Transverse colon (tissue), 4 donors: ENCODE results near the gene CYYR1. TPM values are rescaled to one million over a fixed set of nuclear protein-coding genes. Genes with fewer than 3 reads are reported as not detected.

Experiments
- DNase-seq: peaks from one replicate; pipeline ENCODE4 v3.0.0-alpha.2; 2019
- H3K27ac ChIP-seq, 4 donors: fragments of 200-600 bp; sonication (generic); 2 replicates each; pipeline ENCODE4 v1.5.1; 2016 to 2018; ENCODE audit warnings: inconsistent platforms in 4 of 4
- H3K27me3 ChIP-seq: fragments of 200-600 bp; sonication (generic); 2 replicates; pipeline ENCODE4 v1.5.1; 2017; ENCODE audit warnings: inconsistent platforms
- H3K36me3 ChIP-seq, 4 donors: fragments of 200-600 bp; sonication (generic); 2 replicates each; pipeline ENCODE4 v1.5.1; 2017 to 2019; ENCODE audit warnings: inconsistent platforms in 4 of 4
- H3K4me1 ChIP-seq, 4 donors: fragments of 200-600 bp; sonication (generic); 2 replicates each; pipeline ENCODE4 v1.5.1; 2017 to 2020; ENCODE audit warnings: inconsistent platforms in 4 of 4
- H3K4me3 ChIP-seq, 4 donors: fragments of 200-600 bp; sonication (generic); 1 replicate in 1 of 4; 2 replicates in 3 of 4; pipeline versions ENCODE4 v1.5.1 to v1.6.1; 2017 to 2019; ENCODE audit warnings: inconsistent platforms in 4 of 4
- H3K9me3 ChIP-seq, 2 donors: fragments of 200-600 bp; sonication (generic); 2 replicates each; pipeline ENCODE4 v1.5.1; 2017 to 2019; ENCODE audit warnings: inconsistent platforms in 2 of 2
- CTCF ChIP-seq, 5 experiments: fragments of 200-600 bp in 3 of 5; fragments of 450-650 bp in 2 of 5; sonication (generic) in 3 of 5; IDR thresholded peaks; 1 replicate in 2 of 5; 2 replicates in 3 of 5; pipeline ENCODE4 v1.5.1; 2016 to 2017; ENCODE audit warnings: antibody characterized with exemption in 5 of 5, inconsistent platforms in 3 of 5, mild to moderate bottlenecking in 2 of 5, moderate library complexity in 1 of 5
- EP300 ChIP-seq: sonication (generic); formaldehyde crosslinking; IDR thresholded peaks from one replicate; pipeline ENCODE4 v1.6.1; 2017; ENCODE audit warnings: antibody characterized with exemption, low read depth
- POLR2A ChIP-seq: fragments of 450-650 bp; IDR thresholded peaks from one replicate; pipeline ENCODE4 v1.6.1; 2016; ENCODE audit warnings: antibody characterized with exemption, mild to moderate bottlenecking, moderate library complexity
- POLR2AphosphoS5 ChIP-seq, 3 donors: sonication (generic); formaldehyde crosslinking; IDR thresholded peaks; one replicate each; pipeline ENCODE4 v1.6.1; 2016; ENCODE audit warnings: antibody characterized with exemption in 3 of 3
- WGBS, 2 donors: methylation state at CpG; one replicate each; pipeline ENCODE4 v1.1.5; 2018; ENCODE audit warnings: low coverage in 1 of 2; 5-methylcytosine and 5-hydroxymethylcytosine counted together
- in situ Hi-C, 4 donors: fragments of 200-750 bp; cut with MboI; loops; one replicate each; pipeline versions ENCODE4 v1.15.0 to v1.15.1; 2017; ENCODE audit warnings: low sequenced_read_pairs in 3 of 4, low pct_ligation_motif_present in 1 of 4, low pct_unique_long_range_greater_than_20kb in 1 of 4
- intact Hi-C: fragments of 100-400 bp; cut with DNase I; formaldehyde crosslinking; loops from one replicate; pipeline ENCODE4 v1.15.1; 2023; ENCODE audit warnings: low total_unique reads
- total RNA-seq, 4 donors: library from RNA; depleted of rRNA; stranded (reverse); fragments of >200 nt; gene quantifications; one replicate each; pipeline ENCODE4 v1.1.0, GENCODE V29; 2016

The CYYR1 gene
- total RNA-seq, 4 donors from 2014 or later = 0.75 to 6.6 (median 3.5) TPM

GRCh38 chr21:26449161-26449560 lies 123.9 kb downstream of the CYYR1 start:
- Histone ChIP-seq H3K36me3 (no peaks in the 10 kb centered on the region), H3K27ac (no peak overlapping the region), H3K27me3 (no peaks in the 10 kb centered on the region), H3K4me3 (no peak overlapping the region), H3K4me1 (no peaks in the 10 kb centered on the region), H3K9me3 (no peaks in the 10 kb centered on the region)
- in situ Hi-C loops = no loop called here
- no peak for DNase-seq
- TF ChIP-seq POLR2A (no peak), POLR2AphosphoS5 (IDR thresholded peaks at IDR 0.05) (no peak), EP300 (no peak), CTCF (IDR thresholded peaks at IDR 0.05) (no peak)
- intact Hi-C loops = no loop called here
- WGBS, 2 donors = 58 to 64% methylated on average over 5 of the region's 5 CpGs

- no peak for DNase-seq
- TF ChIP-seq POLR2AphosphoS5 (IDR thresholded peaks at IDR 0.05) (no peak), POLR2A (no peak), EP300 (no peak), CTCF (IDR thresholded peaks at IDR 0.05) (no peak)
- H3K36me3 ChIP-seq = no peaks in the 10 kb centered on the region
- H3K27me3 ChIP-seq = no peaks in the 10 kb centered on the region
- no peak overlapping the region for H3K4me3 ChIP-seq
- in situ Hi-C loops (no loop called here), intact Hi-C loops (no loop called here)
- H3K4me1 ChIP-seq = no peaks in the 10 kb centered on the region
- no peak overlapping the region for H3K27ac ChIP-seq
- no peaks in the 10 kb centered on the region for H3K9me3 ChIP-seq
- WGBS, 2 donors = 74 to 85% methylated on average over 4 of the region's 4 CpGs
Measured at GRCh38 chr21:26448751-26449150, 124.3 kb downstream of the CYYR1 start.

- Histone ChIP-seq H3K36me3 (no peaks in the 10 kb centered on the region), H3K4me3 (no peak overlapping the region), H3K27me3 (no peaks in the 10 kb centered on the region), H3K27ac (no peak overlapping the region), H3K9me3 (no peaks in the 10 kb centered on the region), H3K4me1 (no peaks in the 10 kb centered on the region)
- DNase-seq = no peak
- intact Hi-C loops (no loop called here), in situ Hi-C loops (no loop called here)
- WGBS, 2 donors = 45 to 52% methylated on average over 3 of the region's 3 CpGs
- TF ChIP-seq POLR2AphosphoS5 (IDR thresholded peaks at IDR 0.05) = no peak
- no peak for TF ChIP-seq EP300
- TF ChIP-seq POLR2A = no peak
Measured at GRCh38 chr21:26447932-26448475, 125.1 kb downstream of the CYYR1 start.

GRCh38 chr21:26445440-26445839 lies 127.6 kb downstream of the CYYR1 start:
- H3K27me3 ChIP-seq = no peaks in the 10 kb centered on the region
- no peaks in the 10 kb centered on the region for H3K9me3 ChIP-seq
- no peaks in the 10 kb centered on the region for H3K36me3 ChIP-seq
- TF ChIP-seq CTCF (IDR thresholded peaks at IDR 0.05) (no peak), EP300 (no peak), POLR2AphosphoS5 (IDR thresholded peaks at IDR 0.05) (no peak), POLR2A (no peak)
- no peak overlapping the region for H3K27ac ChIP-seq
- H3K4me3 ChIP-seq = no peak overlapping the region
- WGBS, 2 donors = 56 to 89% methylated on average over 1 of the region's 1 CpG
- in situ Hi-C loops (no loop called here), intact Hi-C loops (no loop called here)
- no peak for DNase-seq
- no peaks in the 10 kb centered on the region for H3K4me1 ChIP-seq

- no peaks in the 10 kb centered on the region for H3K9me3 ChIP-seq
- TF ChIP-seq POLR2A = no peak
- TF ChIP-seq CTCF (IDR thresholded peaks at IDR 0.05) = no peak
- TF ChIP-seq EP300 = no peak
- no peak for TF ChIP-seq POLR2AphosphoS5 (IDR thresholded peaks at IDR 0.05)
- no peaks in the 10 kb centered on the region for H3K36me3 ChIP-seq
- in situ Hi-C loops = no loop called here
- WGBS, 2 donors = 90% methylated on average over 1 of the region's 1 CpG; no CpG with 5 or more reads in 1 of the 2 donors
- intact Hi-C loops = no loop called here
- no peaks in the 10 kb centered on the region for H3K27me3 ChIP-seq
- DNase-seq = no peak
- H3K27ac ChIP-seq = no peak overlapping the region
- H3K4me1 ChIP-seq = no peaks in the 10 kb centered on the region
- no peak overlapping the region for H3K4me3 ChIP-seq
Measured at GRCh38 chr21:26444646-26445045, 128.4 kb downstream of the CYYR1 start.
